GM12874 (cell line): ENCODE measurements around the gene AGBL1.

Experiments
- TF ChIP-seq, protein P1 (sequence below): IDR thresholded peaks from 2 replicates; pipeline ENCODE4 v1.5.1; 2011; ENCODE audit warnings: low read depth, mild to moderate bottlenecking, control low read depth, low read length, moderate library complexity; ENCODE audit not compliant: insufficient read depth

AGBL1 gene

GRCh38 chr15:86872782-86873181 lies 793.1 kb downstream of the AGBL1 start:
- TF ChIP-seq, protein P1, sequence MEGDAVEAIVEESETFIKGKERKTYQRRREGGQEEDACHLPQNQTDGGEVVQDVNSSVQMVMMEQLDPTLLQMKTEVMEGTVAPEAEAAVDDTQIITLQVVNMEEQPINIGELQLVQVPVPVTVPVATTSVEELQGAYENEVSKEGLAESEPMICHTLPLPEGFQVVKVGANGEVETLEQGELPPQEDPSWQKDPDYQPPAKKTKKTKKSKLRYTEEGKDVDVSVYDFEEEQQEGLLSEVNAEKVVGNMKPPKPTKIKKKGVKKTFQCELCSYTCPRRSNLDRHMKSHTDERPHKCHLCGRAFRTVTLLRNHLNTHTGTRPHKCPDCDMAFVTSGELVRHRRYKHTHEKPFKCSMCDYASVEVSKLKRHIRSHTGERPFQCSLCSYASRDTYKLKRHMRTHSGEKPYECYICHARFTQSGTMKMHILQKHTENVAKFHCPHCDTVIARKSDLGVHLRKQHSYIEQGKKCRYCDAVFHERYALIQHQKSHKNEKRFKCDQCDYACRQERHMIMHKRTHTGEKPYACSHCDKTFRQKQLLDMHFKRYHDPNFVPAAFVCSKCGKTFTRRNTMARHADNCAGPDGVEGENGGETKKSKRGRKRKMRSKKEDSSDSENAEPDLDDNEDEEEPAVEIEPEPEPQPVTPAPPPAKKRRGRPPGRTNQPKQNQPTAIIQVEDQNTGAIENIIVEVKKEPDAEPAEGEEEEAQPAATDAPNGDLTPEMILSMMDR = no peak

- TF ChIP-seq, protein P1 = no peak
Observed at GRCh38 chr15:86875067-86875466, 795.4 kb downstream of the AGBL1 start.

DNA sequence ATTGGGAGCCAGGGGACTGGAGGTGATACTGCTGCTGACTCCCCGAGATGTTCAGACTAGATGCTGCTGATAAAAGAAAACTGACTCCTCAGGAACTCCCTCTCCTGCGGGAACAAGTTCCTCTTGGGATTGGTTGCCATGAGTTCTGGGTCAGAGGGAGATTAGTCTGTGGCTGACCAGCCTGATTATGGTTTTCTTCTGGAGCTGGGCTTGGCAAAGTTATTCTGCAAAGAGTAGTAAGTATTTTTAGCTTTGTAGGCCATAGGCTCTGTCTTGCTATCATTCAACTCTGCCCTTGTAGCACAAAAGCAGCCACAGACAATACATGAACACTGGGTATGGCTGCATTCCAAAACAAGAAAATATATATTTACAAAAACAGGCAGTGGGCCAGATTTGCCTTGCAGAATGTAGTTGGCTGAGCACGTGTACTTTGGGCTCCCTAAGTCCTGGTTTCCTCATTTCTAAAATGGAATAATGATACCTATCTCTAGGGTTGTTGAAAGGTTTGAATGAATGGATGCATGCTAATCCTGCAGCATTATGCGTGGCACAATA lies 796.8 kb downstream of the AGBL1 start:
- TF ChIP-seq, protein P1 = no peak

DNA sequence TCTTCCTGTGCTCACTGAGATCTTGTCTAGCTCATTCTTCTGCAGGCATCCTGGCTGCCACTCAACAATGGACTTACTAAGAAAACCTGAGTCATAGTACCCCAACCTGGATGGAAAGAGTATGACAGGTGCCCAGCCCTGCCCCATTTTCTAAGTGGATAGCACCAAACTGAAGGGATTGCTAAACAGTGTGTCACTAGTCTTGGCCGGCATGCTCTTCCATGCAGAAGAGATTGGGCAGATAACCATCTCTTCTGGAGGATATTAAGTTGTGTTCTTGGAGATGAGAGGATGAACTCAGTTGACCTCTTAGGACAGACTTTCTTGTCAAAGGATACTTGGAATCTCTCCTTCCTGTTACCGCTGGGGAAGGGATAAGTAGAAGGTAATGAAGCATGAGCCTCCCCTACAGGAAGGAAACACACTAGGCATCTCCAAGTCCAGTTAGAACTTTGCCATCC lies 797.5 kb downstream of the AGBL1 start:
- TF ChIP-seq, protein P1 = no peak

GRCh38 chr15:86879250-86880229 lies 799.9 kb downstream of the AGBL1 start:
- TF ChIP-seq, protein P1 = no peak

DNA sequence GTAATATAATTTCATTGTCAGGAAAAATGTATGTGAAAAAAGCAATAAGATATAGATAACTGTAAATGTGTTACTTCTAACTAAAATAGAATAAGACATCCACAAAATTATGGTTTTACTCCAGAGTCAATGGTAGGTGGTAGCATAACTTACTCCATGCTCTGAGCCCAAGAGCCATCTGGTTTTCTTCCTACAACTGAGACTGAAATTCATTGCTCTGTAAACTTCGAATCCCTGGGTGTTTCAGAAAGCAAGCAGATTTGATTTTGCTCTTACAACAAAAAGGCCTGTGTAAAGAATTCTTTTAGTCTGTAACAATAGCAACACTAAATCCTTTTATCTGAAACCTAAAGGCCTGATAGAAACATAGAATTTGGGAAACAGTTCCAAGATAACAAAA lies 805.9 kb downstream of the AGBL1 start:
- TF ChIP-seq, protein P1 = no peak

DNA sequence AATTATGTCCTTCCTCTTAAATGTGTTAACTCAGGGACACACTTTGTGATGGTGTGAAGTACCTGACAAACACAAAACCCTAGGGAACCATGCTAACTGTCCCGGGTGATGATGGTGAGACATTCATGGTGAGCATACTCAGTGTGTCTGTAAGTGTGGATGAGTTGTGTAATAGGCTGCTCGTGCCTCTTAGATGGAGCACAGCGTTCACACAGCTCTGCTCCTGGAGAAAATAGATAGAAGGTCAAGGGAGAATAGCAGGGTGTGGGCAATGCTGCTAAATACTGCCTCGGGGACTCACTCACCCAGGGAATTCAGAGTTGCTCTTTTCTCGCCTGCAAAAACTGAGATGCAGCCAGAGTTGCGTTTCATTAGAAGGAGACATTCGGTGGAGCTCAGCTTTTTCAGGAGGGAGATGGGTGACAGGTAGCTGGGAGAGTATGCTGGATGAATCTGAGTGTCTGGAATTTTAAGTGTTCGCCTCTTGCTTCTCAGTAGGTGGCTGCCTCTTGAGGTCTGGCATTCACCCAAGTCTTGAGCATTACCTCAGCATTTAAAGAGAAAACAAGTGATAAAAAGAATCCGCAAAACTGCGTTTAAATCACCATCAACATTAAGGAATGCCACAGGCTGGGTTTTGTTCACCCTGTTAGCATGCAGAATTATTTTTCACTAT lies 813.2 kb downstream of the AGBL1 start:
- TF ChIP-seq, protein P1 = no peak
